PC-3 (cell line): Measurements from ENCODE around the gene LURAP1L. TPM values are rescaled to one million over a fixed set of nuclear protein-coding genes. Genes with fewer than 3 reads are reported as not detected.

Experiments
- ATAC-seq: fragments of 200-7000 bp; cut with Tn5 transposase; 2 replicates; pipeline ENCODE4 v1.9.1; 2020; ENCODE audit warnings: mild to moderate bottlenecking, moderate library complexity
- BruUV-seq: library from RNA; stranded (reverse); fragments of 400-500 nt; replicated peaks from 2 replicates; lab custom pipeline; 2021; lab: Mats Ljungman, UMichigan
- CTCF ChIA-PET: fragments of 300-600 bp; sonication (Branson Sonifier 250); formaldehyde crosslinking; loops from one replicate; lab custom pipeline; 2022; ENCODE audit warnings: antibody characterized with exemption; lab: Charles Lee
- POLR2A ChIA-PET: fragments of 300-600 bp; sonication (Branson Sonifier 250); formaldehyde crosslinking; loops from one replicate; lab custom pipeline; 2022; ENCODE audit warnings: antibody characterized with exemption; ENCODE audit not compliant: unreplicated experiment; lab: Charles Lee
- DNase-seq: peaks from one replicate; pipeline ENCODE4 v3.0.0-alpha.2; 2015
- H2AFZ ChIP-seq: fragments of 300-600 bp; sonication (generic); 2 replicates; pipeline ENCODE4 v1.6.0; 2016; ENCODE audit warnings: antibody characterized with exemption, low read length
- H3F3A ChIP-seq: fragments of 300-600 bp; sonication (generic); one replicate; pipeline ENCODE4 v1.6.0; 2017; ENCODE audit warnings: antibody characterized with exemption, low read length, control low read depth, mild to moderate bottlenecking; ENCODE audit not compliant: unreplicated experiment
- H3K27ac ChIP-seq: fragments of 300-600 bp; sonication (generic); 2 replicates; pipeline ENCODE4 v1.5.1; 2016; ENCODE audit warnings: mild to moderate bottlenecking, low read length
- H3K27me3 ChIP-seq: fragments of 300-600 bp; sonication (generic); 2 replicates; pipeline ENCODE4 v1.6.1; 2016; ENCODE audit warnings: low read length, mixed read lengths
- H3K36me3 ChIP-seq: fragments of 300-600 bp; sonication (generic); 2 replicates; pipeline ENCODE4 v1.6.1; 2016; ENCODE audit warnings: low read depth, mixed run types, low read length, mixed read lengths
- H3K4me1 ChIP-seq: fragments of 300-600 bp; sonication (generic); 2 replicates; pipeline ENCODE4 v1.5.1; 2016; ENCODE audit warnings: low read length; ENCODE audit not compliant: insufficient read depth
- H3K4me2 ChIP-seq: fragments of 300-600 bp; sonication (generic); 2 replicates; pipeline ENCODE4 v1.6.0; 2016; ENCODE audit warnings: low read length
- H3K4me3 ChIP-seq: fragments of 300-600 bp; sonication (generic); 2 replicates; pipeline ENCODE4 v1.5.1; 2016; ENCODE audit warnings: mild to moderate bottlenecking, low read length, mixed read lengths
- H3K79me2 ChIP-seq: fragments of 300-600 bp; sonication (generic); 2 replicates; pipeline ENCODE4 v1.6.1; 2017; ENCODE audit warnings: low read length, mixed read lengths
- H3K9ac ChIP-seq: fragments of 300-600 bp; sonication (generic); 2 replicates; pipeline ENCODE4 v1.6.0; 2016; ENCODE audit warnings: mild to moderate bottlenecking, low read length
- H3K9me2 ChIP-seq: fragments of 300-600 bp; sonication (generic); replicated peaks from 2 replicates; pipeline ENCODE4 v1.6.1; 2016; ENCODE audit warnings: mixed run types, low read length, mixed read lengths
- H3K9me3 ChIP-seq: fragments of 300-600 bp; sonication (generic); 2 replicates; pipeline ENCODE4 v1.6.1; 2016; ENCODE audit warnings: low read length, mixed read lengths
- H4K20me1 ChIP-seq: fragments of 300-600 bp; sonication (generic); 2 replicates; pipeline ENCODE4 v1.6.1; 2016; ENCODE audit warnings: low read length, mixed read lengths
- CTCF ChIP-seq: fragments of 300-600 bp; sonication (generic); conservative IDR thresholded peaks from 2 replicates; pipeline ENCODE4 v1.5.1; 2017; ENCODE audit warnings: antibody characterized with exemption, low read depth, mild to moderate bottlenecking, low read length
- EZH2 ChIP-seq: fragments of 300-600 bp; sonication (generic); IDR thresholded peaks from one replicate; pipeline ENCODE4 v1.6.1; 2017; ENCODE audit warnings: antibody characterized with exemption, mild to moderate bottlenecking, low read length; ENCODE audit not compliant: unreplicated experiment
- EZH2phosphoT487 ChIP-seq: fragments of 300-600 bp; sonication (generic); IDR thresholded peaks from 2 replicates; pipeline ENCODE4 v1.6.1; 2018; ENCODE audit warnings: mild to moderate bottlenecking, antibody characterized with exemption, low read length, borderline replicate concordance
- intact Hi-C: fragments of 100-400 bp; cut with micrococcal nuclease; formaldehyde crosslinking; loops from 2 replicates; pipeline ENCODE4 v1.9.0; 2023
- total RNA-seq: library from RNA; depleted of rRNA; stranded (reverse); fragments of >200 nt; gene quantifications from 2 replicates; pipeline ENCODE4 v1.2.3, GENCODE V29; 2014

Gene LURAP1L
- total RNA-seq, 1 experiment from 2014 or later, result 16.4 TPM

- H3K4me3 ChIP-seq, result no peak overlapping the region
- H3F3A ChIP-seq, result no peaks in the 10 kb centered on the region
- no peaks in the 10 kb centered on the region for H4K20me1 ChIP-seq
- CTCF ChIA-PET, result no interaction called here
- TF ChIP-seq EZH2phosphoT487 (no peak), EZH2 (no peak), CTCF (no peak)
- intact Hi-C loops, result loop anchor here (5.0 kb wide), 1 partner anchor 35 kb away; no protein-coding TSS in a partner anchor
- H3K9ac ChIP-seq, result no peak overlapping the region
- H3K9me3 ChIP-seq, result no peaks in the 10 kb centered on the region
- H3K4me2 ChIP-seq, result no peak overlapping the region
- no peaks in the 10 kb centered on the region for H3K79me2 ChIP-seq
- DNase-seq (no peak), ATAC-seq (no peak)
- no peaks in the 10 kb centered on the region for H3K27me3 ChIP-seq
- H3K4me1 ChIP-seq, result peaks cover 17% of the 10 kb centered on the region
- H3K27ac ChIP-seq, result no peak overlapping the region
- no peak overlapping the region for H2AFZ ChIP-seq
- no TSS peak for BruUV-seq
- no peaks in the 10 kb centered on the region for H3K36me3 ChIP-seq
- H3K9me2 ChIP-seq, result no peaks in the 10 kb centered on the region
- POLR2A ChIA-PET, result no interaction called here
Observed at GRCh38 chr9:12847561-12847960, 72.7 kb downstream of the LURAP1L start.

GRCh38 chr9:12849486-12850003 lies 74.7 kb downstream of the LURAP1L start:
- intact Hi-C loops, result loop anchor here (1.0 to 5.0 kb wide), 2 partner anchors 11 to 33 kb away; no protein-coding TSS in a partner anchor
- Histone ChIP-seq H3K9ac (peak overlapping the region; percentile 51; the same call in 1 of the 2 replicates), H3K4me1 (peaks cover 34% of the 10 kb centered on the region), H3K27me3 (no peaks in the 10 kb centered on the region), H3K36me3 (no peaks in the 10 kb centered on the region), H3K9me2 (no peaks in the 10 kb centered on the region), H3F3A (no peaks in the 10 kb centered on the region), H3K4me3 (no peak overlapping the region), H3K9me3 (no peaks in the 10 kb centered on the region), H3K27ac (peak overlapping the region; percentile 86), H4K20me1 (no peaks in the 10 kb centered on the region), H3K4me2 (peak overlapping the region; percentile 27; the same call in 1 of the 2 replicates), H2AFZ (no peak overlapping the region), H3K79me2 (no peaks in the 10 kb centered on the region)
- TSS peak; percentile 38 for BruUV-seq
- CTCF ChIA-PET, result no interaction called here
- TF ChIP-seq EZH2, result no peak
- TF ChIP-seq EZH2phosphoT487, result no peak
- TF ChIP-seq CTCF, result no peak
- peak; percentile 39 for DNase-seq
- POLR2A ChIA-PET, result interaction anchor here (0.6 to 0.8 kb wide), 2 partner anchors 21 to 64 kb away, joined by 4 read pairs; no protein-coding TSS in a partner anchor
- ATAC-seq, result peak; percentile 61

- H3K36me3 ChIP-seq, result no peaks in the 10 kb centered on the region
- H3K27me3 ChIP-seq, result no peaks in the 10 kb centered on the region
- no peak overlapping the region for H3K9ac ChIP-seq
- H3K9me3 ChIP-seq, result no peaks in the 10 kb centered on the region
- no peak overlapping the region for H2AFZ ChIP-seq
- CTCF ChIA-PET, result interaction anchor here (0.6 kb wide), 1 partner anchor 37 kb away, joined by 4 read pairs; no protein-coding TSS in a partner anchor
- no peak overlapping the region for H3K4me2 ChIP-seq
- H3F3A ChIP-seq, result no peaks in the 10 kb centered on the region
- POLR2A ChIA-PET, result no interaction called here
- H4K20me1 ChIP-seq, result no peaks in the 10 kb centered on the region
- no TSS peak for BruUV-seq
- no peak overlapping the region for H3K4me3 ChIP-seq
- intact Hi-C loops, result no loop called here
- no peak for TF ChIP-seq EZH2phosphoT487
- TF ChIP-seq CTCF, result no peak
- TF ChIP-seq EZH2, result no peak
- peaks cover 41% of the 10 kb centered on the region for H3K4me1 ChIP-seq
- H3K9me2 ChIP-seq, result no peaks in the 10 kb centered on the region
- DNase-seq, result no peak
- ATAC-seq, result no peak
- no peak overlapping the region; the same call in 1 of the 2 replicates for H3K27ac ChIP-seq
- H3K79me2 ChIP-seq, result no peaks in the 10 kb centered on the region
Observed at GRCh38 chr9:12851341-12852090, 76.7 kb downstream of the LURAP1L start.
